ENCODE measurements around the gene ARIH1. TPM values are rescaled to one million over a fixed set of nuclear protein-coding genes. Genes with fewer than 3 reads are reported as not detected.
"Not testable (repeated sequence)": the region's sequence is repeated elsewhere in the genome, so short reads cannot be mapped to it uniquely, and the experiment has no call there.

The ARIH1 gene
- total and polyA plus RNA-seq, 2 experiments from 2014 or later = 93.1 to 132 TPM

GRCh38 chr15:72616491-72617210 is 142.5 kb downstream of the ARIH1 start:
- H3K36me3 ChIP-seq = no peaks in the 10 kb centered on the region
- no peak overlapping the region for H3K4me3 ChIP-seq
- H3K9me3 ChIP-seq (ENCODE audit: low read depth) = no peaks in the 10 kb centered on the region
- H3K4me1 ChIP-seq (ENCODE audit: low read depth) = peaks cover 12% of the 10 kb centered on the region
- no peaks in the 10 kb centered on the region for H3K27me3 ChIP-seq
- TF ChIP-seq CTCF (IDR thresholded peaks at IDR 0.05; ENCODE audit: low read depth, low read length) = no peak
- peak in 1 of 2 donors; percentile 5 for DNase-seq (ENCODE audit: low read depth in 1 of 2, low spot score in 1 of 2)
- no peak overlapping the region for H3K27ac ChIP-seq

- DNase-seq (ENCODE audit: low read depth in 1 of 2, low spot score in 1 of 2); H3K27ac ChIP-seq; H3K4me3 ChIP-seq; H3K27me3 ChIP-seq; H3K4me1 ChIP-seq (ENCODE audit: low read depth); H3K36me3 ChIP-seq; H3K9me3 ChIP-seq (ENCODE audit: low read depth): not testable (repeated sequence)
These were observed 149.7 kb downstream of the ARIH1 start for GRCh38 chr15:72623854-72624253.

DNA sequence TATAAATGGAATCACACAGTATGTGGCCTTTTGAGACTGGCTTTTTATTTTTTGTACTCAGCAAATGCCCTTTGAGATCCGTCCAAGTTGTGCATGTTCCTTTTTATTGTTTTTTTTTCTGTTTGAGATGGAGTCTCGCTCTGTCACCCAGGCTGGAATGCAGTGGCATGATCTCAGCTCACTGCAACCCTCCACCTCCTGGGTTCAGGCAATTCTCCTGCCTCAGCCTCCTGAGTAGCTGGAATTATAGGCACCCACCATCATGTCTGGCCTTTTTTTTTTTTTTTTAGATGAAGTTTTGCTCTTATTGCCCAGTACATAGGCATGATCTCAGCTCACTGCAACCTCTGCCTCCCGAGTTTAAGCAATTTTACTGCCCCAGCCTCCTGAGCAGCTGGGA is 152.0 kb downstream of the ARIH1 start:
- H3K36me3 ChIP-seq; DNase-seq (ENCODE audit: low read depth in 1 of 2, low spot score in 1 of 2); H3K9me3 ChIP-seq (ENCODE audit: low read depth); H3K4me3 ChIP-seq; H3K4me1 ChIP-seq (ENCODE audit: low read depth); H3K27me3 ChIP-seq; H3K27ac ChIP-seq: not testable (repeated sequence)

DNA sequence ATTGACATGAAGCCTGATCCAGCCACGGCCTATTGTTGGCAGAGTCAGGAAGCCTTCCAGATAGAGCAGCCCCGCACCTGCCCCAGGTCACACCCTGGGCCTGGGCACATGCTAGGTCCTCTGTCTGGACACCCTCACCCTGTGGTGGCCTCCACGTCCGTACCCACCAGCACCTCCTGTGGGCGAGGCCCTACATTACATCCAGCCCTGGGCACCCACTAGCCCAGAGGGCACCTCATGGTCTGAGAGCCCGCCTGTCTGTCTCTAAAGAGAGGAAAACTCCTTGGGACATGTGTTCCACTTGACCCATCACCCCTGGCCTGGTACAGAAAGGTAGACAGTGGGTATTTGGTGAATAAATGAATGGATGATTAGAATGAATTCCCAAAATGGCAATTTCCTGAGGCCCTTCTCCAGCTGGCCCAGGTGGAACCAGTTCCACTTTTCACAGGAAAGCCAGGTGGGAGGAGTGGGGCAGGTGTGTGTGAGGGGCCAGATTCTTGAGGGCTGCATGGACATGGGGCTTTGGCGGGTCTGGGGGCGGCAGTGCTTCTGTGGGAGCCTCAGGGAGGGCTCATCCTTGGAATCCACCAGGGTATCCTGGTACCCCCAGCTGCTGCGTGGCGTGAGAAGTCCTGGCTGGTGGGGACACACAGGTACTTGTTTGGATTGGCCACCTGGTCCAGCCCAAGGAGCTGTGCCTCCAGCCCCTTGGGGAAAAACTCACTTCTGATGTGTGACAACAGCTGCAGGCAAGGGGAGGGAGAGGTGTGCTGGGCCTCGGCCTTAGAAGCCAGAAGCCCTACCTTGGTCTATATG is 154.3 kb downstream of the ARIH1 start:
- H3K4me1 ChIP-seq (ENCODE audit: low read depth); H3K4me3 ChIP-seq; H3K27ac ChIP-seq; DNase-seq (ENCODE audit: low read depth in 1 of 2, low spot score in 1 of 2); H3K9me3 ChIP-seq (ENCODE audit: low read depth); H3K36me3 ChIP-seq; H3K27me3 ChIP-seq: not testable (repeated sequence)
- peak; percentile 15 for TF ChIP-seq CTCF (IDR thresholded peaks at IDR 0.05; ENCODE audit: low read depth, low read length)

DNA sequence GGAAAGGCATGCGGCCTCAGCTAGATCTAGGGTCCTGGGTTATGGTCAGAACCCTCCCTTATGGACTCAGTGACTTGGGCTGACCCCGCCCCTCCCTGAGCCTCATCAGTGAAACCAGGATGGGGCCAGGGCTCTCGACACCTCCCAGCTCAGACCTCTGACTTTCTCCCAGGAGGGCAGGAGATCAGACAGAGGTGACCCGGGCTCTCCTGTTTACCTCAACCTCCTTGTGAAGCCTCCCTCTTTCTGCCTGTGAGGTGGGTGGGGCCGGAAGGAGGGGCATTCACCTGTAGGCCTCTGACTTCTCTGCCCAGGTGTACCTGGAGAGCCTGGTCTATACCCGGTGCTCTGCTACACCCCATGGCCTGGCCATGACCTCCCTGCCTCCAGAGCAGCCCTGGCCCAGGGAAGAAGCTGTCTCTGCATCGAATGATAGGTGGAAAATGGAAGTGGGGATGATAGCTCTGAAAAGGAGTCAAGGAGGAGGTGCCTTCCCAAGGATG is 155.0 kb downstream of the ARIH1 start:
- DNase-seq (ENCODE audit: low read depth in 1 of 2, low spot score in 1 of 2); H3K4me1 ChIP-seq (ENCODE audit: low read depth); H3K9me3 ChIP-seq (ENCODE audit: low read depth); H3K36me3 ChIP-seq; H3K27ac ChIP-seq; H3K27me3 ChIP-seq; H3K4me3 ChIP-seq: not testable (repeated sequence)

DNA sequence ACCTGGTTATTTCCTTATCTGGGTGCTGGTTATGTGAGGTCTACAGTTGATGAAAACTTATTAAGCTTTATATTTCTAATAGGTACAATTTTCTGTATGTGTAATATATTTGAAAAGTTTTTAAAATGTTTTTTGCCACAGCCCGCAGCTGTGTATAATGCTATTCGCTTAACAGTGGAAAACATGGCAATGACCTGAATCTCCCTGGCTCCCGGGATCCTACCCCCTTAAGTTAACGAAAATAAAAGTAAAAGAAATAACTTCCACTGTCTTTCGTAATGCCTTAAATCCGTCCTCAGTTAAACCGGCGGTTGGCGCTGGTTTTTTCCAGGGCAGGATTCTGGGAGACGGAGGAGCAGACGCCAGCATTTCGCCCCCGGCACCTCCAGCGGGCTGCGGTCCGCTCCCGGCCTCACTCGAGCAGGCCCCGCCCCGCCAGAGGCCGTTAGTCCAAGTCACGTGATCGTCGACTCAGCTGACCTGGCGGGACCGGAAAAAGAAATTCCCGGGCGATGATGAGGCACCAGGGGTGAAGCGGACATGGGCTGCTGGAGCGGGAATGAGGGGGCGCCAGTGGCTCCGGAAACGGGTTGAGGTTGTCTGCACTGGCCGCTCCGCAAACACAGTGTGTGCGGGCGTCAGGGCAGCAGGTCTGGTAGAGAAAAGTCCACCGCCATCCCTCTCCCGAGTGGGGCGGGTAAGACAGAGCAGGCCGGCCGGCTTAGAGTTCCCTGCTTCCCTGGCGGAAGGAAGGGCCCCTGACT is 162.6 kb downstream of the ARIH1 start:
- not testable (repeated sequence) for H3K36me3 ChIP-seq; H3K27me3 ChIP-seq; H3K27ac ChIP-seq; H3K4me1 ChIP-seq (ENCODE audit: low read depth); H3K9me3 ChIP-seq (ENCODE audit: low read depth)
- peak overlapping the region; percentile 27 for H3K4me3 ChIP-seq
- DNase-seq (ENCODE audit: low read depth in 1 of 2, low spot score in 1 of 2) = peak; percentile 83 to 89

GRCh38 chr15:72639759-72640483 is 165.8 kb downstream of the ARIH1 start:
- not testable (repeated sequence) for H3K4me3 ChIP-seq; H3K27me3 ChIP-seq; H3K36me3 ChIP-seq; H3K27ac ChIP-seq; DNase-seq (ENCODE audit: low read depth in 1 of 2, low spot score in 1 of 2); H3K4me1 ChIP-seq (ENCODE audit: low read depth); H3K9me3 ChIP-seq (ENCODE audit: low read depth)

- not testable (repeated sequence) for H3K4me3 ChIP-seq; H3K27ac ChIP-seq; H3K36me3 ChIP-seq; DNase-seq (ENCODE audit: low read depth in 1 of 2, low spot score in 1 of 2); H3K9me3 ChIP-seq (ENCODE audit: low read depth); H3K4me1 ChIP-seq (ENCODE audit: low read depth); H3K27me3 ChIP-seq
These were observed 168.1 kb downstream of the ARIH1 start for GRCh38 chr15:72642271-72642670.

DNA sequence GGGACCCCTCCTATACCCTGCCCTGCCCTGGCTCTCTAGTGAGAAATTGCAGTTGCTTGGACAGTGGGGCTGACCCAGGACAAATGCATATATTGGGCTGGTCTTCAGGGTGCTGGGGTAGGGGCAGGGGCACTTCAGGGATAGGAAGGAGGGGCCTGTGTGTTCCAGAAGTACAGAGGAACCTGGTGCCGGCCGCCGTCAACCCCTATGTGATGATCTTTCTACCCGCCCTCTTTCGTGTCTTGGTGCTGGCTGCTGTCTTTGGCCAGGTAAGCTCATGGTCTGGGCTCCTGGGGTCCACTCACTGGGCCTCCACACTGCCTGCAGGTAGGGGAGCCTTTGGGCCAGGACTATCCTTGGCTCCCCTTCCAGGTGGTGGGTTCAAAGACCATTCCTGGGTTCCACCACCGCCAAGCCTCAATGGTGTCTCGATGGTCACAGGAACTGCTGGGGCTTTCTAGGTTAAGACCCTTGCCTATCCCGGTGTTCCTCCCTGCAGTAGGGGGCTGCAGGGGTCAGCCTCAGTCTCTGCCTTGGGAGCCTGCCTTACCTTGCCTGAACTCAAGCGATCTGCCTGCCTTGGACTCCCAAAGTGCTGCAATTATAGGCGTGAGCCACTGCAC is 174.6 kb downstream of the ARIH1 start:
- H3K4me3 ChIP-seq; H3K4me1 ChIP-seq (ENCODE audit: low read depth); H3K27ac ChIP-seq; H3K36me3 ChIP-seq; DNase-seq (ENCODE audit: low read depth in 1 of 2, low spot score in 1 of 2); H3K27me3 ChIP-seq; H3K9me3 ChIP-seq (ENCODE audit: low read depth): not testable (repeated sequence)
